ENCODE results near the gene COG6. TPM values are rescaled to one million over a fixed set of nuclear protein-coding genes. Genes with fewer than 3 reads are reported as not detected.
A peak's percentile ranks its signal among the peaks of the same experiment; 100 is the strongest.

The COG6 gene
- total and polyA plus RNA-seq, 2 experiments from 2014 or later = 29.5 to 52.6 TPM

DNA sequence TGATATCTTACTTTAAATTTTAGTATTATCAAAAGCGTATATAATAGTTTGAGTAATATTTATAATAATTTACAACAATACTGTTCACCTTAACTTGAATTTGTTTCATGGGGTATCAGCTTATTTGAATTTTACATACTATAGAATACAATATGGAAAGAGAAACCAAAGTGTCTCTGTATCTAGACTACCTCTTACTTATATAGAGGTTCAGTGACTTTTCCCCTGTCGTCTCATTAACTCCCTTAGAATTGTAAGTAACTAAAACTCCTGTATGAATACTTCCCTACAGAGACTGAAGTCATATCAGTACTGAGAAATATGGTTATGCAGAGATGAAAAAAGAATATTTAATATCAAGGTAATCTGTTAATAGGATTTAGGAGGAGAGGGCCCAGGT lies 26.8 kb downstream of the COG6 start:
- Histone ChIP-seq H3K36me3 (peaks cover 42% of the 10 kb centered on the region), H3K9me3 (ENCODE audit: low read depth) (no peaks in the 10 kb centered on the region)
- TF ChIP-seq, protein P1, sequence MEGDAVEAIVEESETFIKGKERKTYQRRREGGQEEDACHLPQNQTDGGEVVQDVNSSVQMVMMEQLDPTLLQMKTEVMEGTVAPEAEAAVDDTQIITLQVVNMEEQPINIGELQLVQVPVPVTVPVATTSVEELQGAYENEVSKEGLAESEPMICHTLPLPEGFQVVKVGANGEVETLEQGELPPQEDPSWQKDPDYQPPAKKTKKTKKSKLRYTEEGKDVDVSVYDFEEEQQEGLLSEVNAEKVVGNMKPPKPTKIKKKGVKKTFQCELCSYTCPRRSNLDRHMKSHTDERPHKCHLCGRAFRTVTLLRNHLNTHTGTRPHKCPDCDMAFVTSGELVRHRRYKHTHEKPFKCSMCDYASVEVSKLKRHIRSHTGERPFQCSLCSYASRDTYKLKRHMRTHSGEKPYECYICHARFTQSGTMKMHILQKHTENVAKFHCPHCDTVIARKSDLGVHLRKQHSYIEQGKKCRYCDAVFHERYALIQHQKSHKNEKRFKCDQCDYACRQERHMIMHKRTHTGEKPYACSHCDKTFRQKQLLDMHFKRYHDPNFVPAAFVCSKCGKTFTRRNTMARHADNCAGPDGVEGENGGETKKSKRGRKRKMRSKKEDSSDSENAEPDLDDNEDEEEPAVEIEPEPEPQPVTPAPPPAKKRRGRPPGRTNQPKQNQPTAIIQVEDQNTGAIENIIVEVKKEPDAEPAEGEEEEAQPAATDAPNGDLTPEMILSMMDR (IDR thresholded peaks at IDR 0.05; ENCODE audit: low read depth, low read length) = no peak

DNA sequence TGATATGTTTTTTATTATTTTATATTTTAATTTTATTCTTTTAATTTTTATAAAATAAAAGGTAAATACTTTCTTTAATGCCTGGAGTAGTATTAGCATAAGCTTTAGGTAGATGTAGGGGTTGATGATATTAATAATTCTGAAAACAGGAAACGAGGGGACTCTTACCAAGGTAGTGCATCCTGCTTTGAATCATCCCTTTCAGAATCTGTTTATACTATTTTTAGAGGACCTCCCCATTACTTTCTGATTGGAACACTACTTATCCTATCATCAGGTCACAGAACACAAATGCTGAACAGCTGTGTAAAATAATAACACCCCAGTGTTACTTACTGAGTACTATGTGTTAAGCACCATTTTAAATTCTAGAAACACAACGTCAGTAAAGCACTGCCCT lies 27.3 kb downstream of the COG6 start:
- no peak overlapping the region for H3K4me3 ChIP-seq
- TF ChIP-seq, protein P1 (IDR thresholded peaks at IDR 0.05; ENCODE audit: low read depth, low read length) = no peak
- no peak for DNase-seq (ENCODE audit: low read depth in 1 of 2, low spot score in 1 of 2)
- H3K9me3 ChIP-seq (ENCODE audit: low read depth) = no peaks in the 10 kb centered on the region
- no peaks in the 10 kb centered on the region for H3K27me3 ChIP-seq
- H3K4me1 ChIP-seq (ENCODE audit: low read depth) = no peaks in the 10 kb centered on the region
- no peak overlapping the region for H3K27ac ChIP-seq
- H3K36me3 ChIP-seq = peaks cover 38% of the 10 kb centered on the region

More for the DNA sequence above, 26.8 kb downstream of the COG6 start:
- H3K27me3 ChIP-seq = no peaks in the 10 kb centered on the region
- DNase-seq (ENCODE audit: low read depth in 1 of 2, low spot score in 1 of 2) = no peak
- no peak overlapping the region for H3K4me3 ChIP-seq
- H3K27ac ChIP-seq = no peak overlapping the region
- no peaks in the 10 kb centered on the region for H3K4me1 ChIP-seq (ENCODE audit: low read depth)

DNA sequence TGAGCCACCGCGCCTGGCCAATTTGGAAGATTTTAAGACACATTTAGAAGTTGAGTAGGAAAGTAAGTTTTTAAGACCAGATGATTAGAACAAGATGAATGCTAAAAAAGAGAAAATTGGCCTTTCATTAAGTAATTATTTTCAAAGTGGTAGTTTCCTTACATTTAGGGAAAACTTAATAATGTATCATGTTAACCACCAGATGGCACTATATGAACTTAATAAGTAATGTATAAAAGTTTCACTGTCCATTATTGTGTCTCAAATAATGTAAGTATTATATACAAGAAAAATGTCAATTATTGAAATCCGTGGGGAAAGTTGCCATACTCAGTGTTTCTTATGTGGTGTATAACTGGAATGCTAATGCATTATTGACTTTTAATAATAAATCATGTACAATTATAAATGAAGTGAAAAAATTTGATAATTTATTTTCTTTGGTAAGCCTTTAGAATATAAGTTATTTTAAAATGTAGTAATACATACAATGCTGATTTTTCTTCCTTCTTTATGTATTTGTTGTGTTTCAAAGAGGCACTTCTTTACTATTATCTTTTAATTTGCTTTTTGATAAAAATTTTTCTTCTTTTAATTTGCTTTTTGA lies 29.2 kb downstream of the COG6 start:
- H3K4me3 ChIP-seq = no peak overlapping the region
- H3K27ac ChIP-seq = no peak overlapping the region
- H3K36me3 ChIP-seq = peaks cover 20% of the 10 kb centered on the region
- TF ChIP-seq, protein P1 (IDR thresholded peaks at IDR 0.05; ENCODE audit: low read depth, low read length) = peak; percentile 31
- peak; percentile 62 to 66 for DNase-seq (ENCODE audit: low read depth in 1 of 2, low spot score in 1 of 2)
- peaks cover 9% of the 10 kb centered on the region for H3K4me1 ChIP-seq (ENCODE audit: low read depth)
- H3K27me3 ChIP-seq = no peaks in the 10 kb centered on the region
- no peaks in the 10 kb centered on the region for H3K9me3 ChIP-seq (ENCODE audit: low read depth)

DNA sequence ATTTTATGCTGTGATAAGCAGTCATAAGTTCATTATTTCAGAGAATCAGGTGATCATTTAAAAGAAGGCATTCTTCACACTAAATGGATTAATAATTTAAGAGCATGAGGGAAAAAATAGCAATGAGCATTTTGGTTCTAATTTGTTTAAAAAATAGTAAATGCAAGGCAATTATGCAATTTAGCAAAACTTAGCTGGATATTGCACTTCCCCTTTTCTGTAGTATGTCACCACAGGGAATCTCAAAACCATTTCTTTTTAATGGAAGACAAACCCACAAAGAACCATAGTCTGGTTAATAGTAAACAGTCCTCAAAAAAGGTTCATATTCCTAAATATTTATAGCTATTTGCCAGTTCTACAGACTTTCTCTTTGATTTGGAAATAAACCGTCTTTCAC lies 30.2 kb downstream of the COG6 start:
- no peaks in the 10 kb centered on the region for H3K9me3 ChIP-seq (ENCODE audit: low read depth)
- no peaks in the 10 kb centered on the region for H3K27me3 ChIP-seq
- TF ChIP-seq, protein P1 (IDR thresholded peaks at IDR 0.05; ENCODE audit: low read depth, low read length) = no peak
- H3K4me1 ChIP-seq (ENCODE audit: low read depth) = peaks cover 9% of the 10 kb centered on the region
- no peak overlapping the region for H3K4me3 ChIP-seq
- H3K27ac ChIP-seq = no peak overlapping the region
- no peak for DNase-seq (ENCODE audit: low read depth in 1 of 2, low spot score in 1 of 2)
- peaks cover 16% of the 10 kb centered on the region for H3K36me3 ChIP-seq

DNA sequence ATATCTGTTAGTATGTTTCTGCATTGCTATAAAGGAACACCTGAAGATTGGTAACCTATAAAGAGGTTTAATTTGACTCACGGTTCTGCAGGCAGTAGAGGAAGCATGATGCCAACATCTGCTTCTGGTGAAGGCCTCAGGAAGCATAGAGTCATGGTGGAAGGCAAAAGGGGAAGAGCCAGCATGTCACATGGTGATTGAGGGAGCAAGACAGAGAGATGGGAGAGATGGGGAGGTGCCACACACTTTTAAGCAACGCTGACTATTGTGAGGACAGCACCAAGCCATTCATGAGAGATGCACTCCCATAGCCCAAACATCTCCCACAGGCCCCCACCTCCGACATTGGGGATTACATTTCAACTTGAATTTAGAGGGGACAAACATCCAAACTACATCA lies 32.8 kb downstream of the COG6 start:
- H3K27ac ChIP-seq = peak overlapping the region; percentile 63
- no peak overlapping the region for H3K4me3 ChIP-seq
- peaks cover 9% of the 10 kb centered on the region for H3K4me1 ChIP-seq (ENCODE audit: low read depth)
- H3K36me3 ChIP-seq = peaks cover 5% of the 10 kb centered on the region
- TF ChIP-seq, protein P1 (IDR thresholded peaks at IDR 0.05; ENCODE audit: low read depth, low read length) = no peak
- no peaks in the 10 kb centered on the region for H3K27me3 ChIP-seq
- DNase-seq (ENCODE audit: low read depth in 1 of 2, low spot score in 1 of 2) = no peak
- no peaks in the 10 kb centered on the region for H3K9me3 ChIP-seq (ENCODE audit: low read depth)

Data from cardiac muscle cell (in vitro differentiated cells and primary cell).